ENCODE data around the gene SCRN1.

DNA sequence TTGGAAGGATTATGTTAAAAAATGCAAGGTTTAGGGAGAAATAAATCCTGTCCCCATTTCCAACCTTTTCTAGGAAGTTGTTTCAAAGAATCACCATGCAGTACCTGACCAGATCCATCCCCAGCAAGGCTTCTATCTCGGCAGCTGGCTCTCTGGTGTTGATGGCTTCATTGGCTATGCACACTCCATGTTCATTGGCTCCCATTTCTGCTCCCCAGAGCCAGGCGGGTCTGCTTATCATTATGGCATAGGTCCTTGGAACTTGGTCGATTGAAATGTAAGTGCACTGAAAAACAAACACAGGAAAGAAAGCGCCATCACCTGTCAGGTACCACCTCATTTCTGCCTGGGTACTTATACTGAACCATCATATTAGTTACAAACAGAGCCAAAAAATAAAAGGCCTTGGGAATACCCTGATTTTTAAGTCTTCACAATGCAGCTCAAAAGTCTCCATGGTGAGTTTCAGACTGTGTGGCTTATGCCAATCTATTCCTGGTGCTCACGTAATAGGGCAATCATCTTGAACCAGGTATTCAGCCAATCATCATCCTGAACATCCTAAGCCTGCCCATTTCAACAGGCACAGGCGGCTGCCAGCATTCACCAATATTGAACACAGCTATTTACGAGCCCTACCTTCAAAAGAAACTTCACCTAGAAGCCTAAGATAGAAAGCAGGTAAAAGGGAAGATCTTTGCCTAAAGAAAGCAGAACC is 34.4 kb downstream of the SCRN1 start:
- TF ChIP-seq SIN3A (IDR thresholded peaks at IDR 0.05; ENCODE audit: borderline replicate concordance, insufficient read depth, low read length) (no peak), POLR2AphosphoS5 (IDR thresholded peaks at IDR 0.05; ENCODE audit: low read depth, low read length) (no peak), TAF1 (IDR thresholded peaks at IDR 0.05; ENCODE audit: borderline replicate concordance, insufficient read depth, low read length) (no peak)
- TF ChIP-seq, protein P1, sequence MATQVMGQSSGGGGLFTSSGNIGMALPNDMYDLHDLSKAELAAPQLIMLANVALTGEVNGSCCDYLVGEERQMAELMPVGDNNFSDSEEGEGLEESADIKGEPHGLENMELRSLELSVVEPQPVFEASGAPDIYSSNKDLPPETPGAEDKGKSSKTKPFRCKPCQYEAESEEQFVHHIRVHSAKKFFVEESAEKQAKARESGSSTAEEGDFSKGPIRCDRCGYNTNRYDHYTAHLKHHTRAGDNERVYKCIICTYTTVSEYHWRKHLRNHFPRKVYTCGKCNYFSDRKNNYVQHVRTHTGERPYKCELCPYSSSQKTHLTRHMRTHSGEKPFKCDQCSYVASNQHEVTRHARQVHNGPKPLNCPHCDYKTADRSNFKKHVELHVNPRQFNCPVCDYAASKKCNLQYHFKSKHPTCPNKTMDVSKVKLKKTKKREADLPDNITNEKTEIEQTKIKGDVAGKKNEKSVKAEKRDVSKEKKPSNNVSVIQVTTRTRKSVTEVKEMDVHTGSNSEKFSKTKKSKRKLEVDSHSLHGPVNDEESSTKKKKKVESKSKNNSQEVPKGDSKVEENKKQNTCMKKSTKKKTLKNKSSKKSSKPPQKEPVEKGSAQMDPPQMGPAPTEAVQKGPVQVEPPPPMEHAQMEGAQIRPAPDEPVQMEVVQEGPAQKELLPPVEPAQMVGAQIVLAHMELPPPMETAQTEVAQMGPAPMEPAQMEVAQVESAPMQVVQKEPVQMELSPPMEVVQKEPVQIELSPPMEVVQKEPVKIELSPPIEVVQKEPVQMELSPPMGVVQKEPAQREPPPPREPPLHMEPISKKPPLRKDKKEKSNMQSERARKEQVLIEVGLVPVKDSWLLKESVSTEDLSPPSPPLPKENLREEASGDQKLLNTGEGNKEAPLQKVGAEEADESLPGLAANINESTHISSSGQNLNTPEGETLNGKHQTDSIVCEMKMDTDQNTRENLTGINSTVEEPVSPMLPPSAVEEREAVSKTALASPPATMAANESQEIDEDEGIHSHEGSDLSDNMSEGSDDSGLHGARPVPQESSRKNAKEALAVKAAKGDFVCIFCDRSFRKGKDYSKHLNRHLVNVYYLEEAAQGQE (IDR thresholded peaks at IDR 0.05; ENCODE audit: insufficient read depth in 1 of 2, low read depth in 2 of 2, low read length in 2 of 2): no peak
